ENCODE measurements around the gene NAA15. TPM values are rescaled to one million over a fixed set of nuclear protein-coding genes. Genes with fewer than 3 reads are reported as not detected.
"Not testable (repeated sequence)": the region's sequence is repeated elsewhere in the genome, so short reads cannot be mapped to it uniquely, and the experiment has no call there.

The NAA15 gene
- total and polyA plus RNA-seq, 8 donors: 4.8 to 55.1 (median 19.0) TPM

DNA sequence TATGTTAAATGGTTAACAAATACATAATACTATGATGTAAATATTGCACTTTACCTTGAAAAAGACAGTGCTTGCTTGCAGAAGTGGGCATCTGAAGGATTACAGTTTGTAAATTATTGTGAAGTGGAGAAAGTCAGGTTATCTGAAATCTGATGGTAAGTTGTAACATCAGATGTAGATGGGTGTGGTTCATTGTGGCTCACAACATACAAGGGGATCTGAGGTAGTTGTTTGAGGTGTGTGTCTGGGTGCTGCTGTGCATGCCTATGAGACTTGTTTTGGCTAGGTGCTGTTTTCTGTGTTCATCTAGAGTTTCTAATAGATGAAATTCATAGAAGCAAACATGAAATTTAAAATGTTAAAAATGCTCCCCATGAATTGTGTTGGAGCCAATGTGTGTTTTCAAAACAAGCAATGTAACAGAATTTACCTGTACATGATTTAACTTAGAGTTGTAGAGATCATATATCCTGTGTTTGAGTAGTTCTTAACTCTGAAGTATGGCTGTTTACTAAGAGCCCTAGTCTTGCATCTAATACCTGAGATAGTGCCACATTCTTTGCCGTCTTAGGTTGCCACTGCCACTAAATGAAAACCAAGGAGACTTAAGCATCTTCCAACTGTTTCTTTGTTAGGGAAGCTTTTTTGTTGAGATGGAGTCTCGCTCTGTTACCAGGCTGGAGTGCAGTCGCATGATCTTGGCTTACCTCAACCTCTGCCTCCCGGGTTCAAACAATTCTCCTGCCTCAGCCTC is 12.9 kb downstream of the NAA15 start:
- Histone ChIP-seq H3K9me3 (no peaks in the 10 kb centered on the region), H3K4me1 (peaks cover 11 to 74% (median 36%) of the 10 kb centered on the region in 4 donors), H3K4me3 (no peak overlapping the region), H3K36me3 (no peaks in the 10 kb centered on the region), H3K27ac (no peak overlapping the region), H3K27me3 (no peaks in the 10 kb centered on the region)
- TF ChIP-seq POLR2AphosphoS5 (IDR thresholded peaks at IDR 0.05) (no peak), EP300 (IDR thresholded peaks at IDR 0.05) (no peak), POLR2A (IDR thresholded peaks at IDR 0.05) (no peak)
- TF ChIP-seq, protein P1, sequence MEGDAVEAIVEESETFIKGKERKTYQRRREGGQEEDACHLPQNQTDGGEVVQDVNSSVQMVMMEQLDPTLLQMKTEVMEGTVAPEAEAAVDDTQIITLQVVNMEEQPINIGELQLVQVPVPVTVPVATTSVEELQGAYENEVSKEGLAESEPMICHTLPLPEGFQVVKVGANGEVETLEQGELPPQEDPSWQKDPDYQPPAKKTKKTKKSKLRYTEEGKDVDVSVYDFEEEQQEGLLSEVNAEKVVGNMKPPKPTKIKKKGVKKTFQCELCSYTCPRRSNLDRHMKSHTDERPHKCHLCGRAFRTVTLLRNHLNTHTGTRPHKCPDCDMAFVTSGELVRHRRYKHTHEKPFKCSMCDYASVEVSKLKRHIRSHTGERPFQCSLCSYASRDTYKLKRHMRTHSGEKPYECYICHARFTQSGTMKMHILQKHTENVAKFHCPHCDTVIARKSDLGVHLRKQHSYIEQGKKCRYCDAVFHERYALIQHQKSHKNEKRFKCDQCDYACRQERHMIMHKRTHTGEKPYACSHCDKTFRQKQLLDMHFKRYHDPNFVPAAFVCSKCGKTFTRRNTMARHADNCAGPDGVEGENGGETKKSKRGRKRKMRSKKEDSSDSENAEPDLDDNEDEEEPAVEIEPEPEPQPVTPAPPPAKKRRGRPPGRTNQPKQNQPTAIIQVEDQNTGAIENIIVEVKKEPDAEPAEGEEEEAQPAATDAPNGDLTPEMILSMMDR (IDR thresholded peaks at IDR 0.05): no peak
- WGBS, 5 donors: 76 to 88% (median 85%) methylated on average over 4 of the region's 4 CpGs
- DNase-seq: no peak
- intact Hi-C loops (cut with DNase I; ENCODE audit: low total_unique reads): no loop called here

GRCh38 chr4:139315221-139315675 is 13.9 kb downstream of the NAA15 start:
- intact Hi-C loops (cut with DNase I; ENCODE audit: low total_unique reads): no loop called here
- Histone ChIP-seq H3K9me3 (no peaks in the 10 kb centered on the region), H3K4me3 (no peak overlapping the region), H3K4me1 (peaks cover 11 to 70% (median 41%) of the 10 kb centered on the region in 4 donors), H3K27ac (no peak overlapping the region), H3K36me3 (no peaks in the 10 kb centered on the region), H3K27me3 (no peaks in the 10 kb centered on the region)
- 92 to 95% (median 93%) methylated on average over 13 of the region's 13 CpGs for WGBS, 5 donors
- no peak for TF ChIP-seq EP300 (IDR thresholded peaks at IDR 0.05)
- no peak for TF ChIP-seq POLR2AphosphoS5 (IDR thresholded peaks at IDR 0.05)
- no peak for TF ChIP-seq POLR2A (IDR thresholded peaks at IDR 0.05)
- no peak for DNase-seq

GRCh38 chr4:139316733-139317132 is 15.4 kb downstream of the NAA15 start:
- H3K36me3 ChIP-seq: no peaks in the 10 kb centered on the region
- no peak for DNase-seq
- TF ChIP-seq EP300 (IDR thresholded peaks at IDR 0.05): no peak
- TF ChIP-seq POLR2AphosphoS5 (IDR thresholded peaks at IDR 0.05): no peak
- TF ChIP-seq, protein P1 (IDR thresholded peaks at IDR 0.05): no peak
- no peak for TF ChIP-seq POLR2A (IDR thresholded peaks at IDR 0.05)
- no peak overlapping the region for H3K4me3 ChIP-seq
- intact Hi-C loops (cut with DNase I; ENCODE audit: low total_unique reads): no loop called here
- no peaks in the 10 kb centered on the region for H3K27me3 ChIP-seq
- H3K9me3 ChIP-seq: no peaks in the 10 kb centered on the region
- 91 to 100% (median 95%) methylated on average over 2 of the region's 2 CpGs for WGBS, 5 donors
- peaks cover 9 to 57% (median 34%) of the 10 kb centered on the region in 4 donors for H3K4me1 ChIP-seq
- H3K27ac ChIP-seq: no peak overlapping the region

- peaks cover 9 to 51% (median 29%) of the 10 kb centered on the region in 4 donors for H3K4me1 ChIP-seq
- no peak overlapping the region for H3K27ac ChIP-seq
- TF ChIP-seq POLR2AphosphoS5 (IDR thresholded peaks at IDR 0.05): no peak
- TF ChIP-seq, protein P1 (IDR thresholded peaks at IDR 0.05): no peak
- no peak for TF ChIP-seq EP300 (IDR thresholded peaks at IDR 0.05)
- TF ChIP-seq POLR2A (IDR thresholded peaks at IDR 0.05): no peak
- H3K36me3 ChIP-seq: no peaks in the 10 kb centered on the region
- no peak for DNase-seq
- intact Hi-C loops (cut with DNase I; ENCODE audit: low total_unique reads): no loop called here
- no peak overlapping the region for H3K4me3 ChIP-seq
- no peaks in the 10 kb centered on the region for H3K9me3 ChIP-seq
- no peaks in the 10 kb centered on the region for H3K27me3 ChIP-seq
These were observed 16.3 kb downstream of the NAA15 start for GRCh38 chr4:139317635-139318034.

GRCh38 chr4:139319571-139319970 is 18.3 kb downstream of the NAA15 start:
- Histone ChIP-seq H3K9me3 (no peaks in the 10 kb centered on the region), H3K27me3 (no peaks in the 10 kb centered on the region), H3K27ac (no peak overlapping the region), H3K36me3 (no peaks in the 10 kb centered on the region), H3K4me1 (peaks cover 10 to 46% (median 29%) of the 10 kb centered on the region in 4 donors), H3K4me3 (no peak overlapping the region)
- intact Hi-C loops (cut with DNase I; ENCODE audit: low total_unique reads): no loop called here
- no peak for TF ChIP-seq POLR2AphosphoS5 (IDR thresholded peaks at IDR 0.05)
- TF ChIP-seq, protein P1 (IDR thresholded peaks at IDR 0.05): no peak
- TF ChIP-seq POLR2A (IDR thresholded peaks at IDR 0.05): no peak
- TF ChIP-seq EP300 (IDR thresholded peaks at IDR 0.05): no peak
- DNase-seq: no peak
- 89 to 96% (median 95%) methylated on average over 1 of the region's 1 CpG for WGBS, 5 donors

- H3K36me3 ChIP-seq: not testable (repeated sequence)
These were observed 20.8 kb downstream of the NAA15 start for GRCh38 chr4:139322070-139322469.

GRCh38 chr4:139322541-139322940 is 21.2 kb downstream of the NAA15 start:
- H3K36me3 ChIP-seq; intact Hi-C loops (cut with DNase I; ENCODE audit: low total_unique reads); H3K4me3 ChIP-seq; H3K27me3 ChIP-seq; DNase-seq; H3K27ac ChIP-seq; H3K9me3 ChIP-seq: not testable (repeated sequence)
- peaks cover 7 to 36% (median 23%) of the 10 kb centered on the region in 4 donors for H3K4me1 ChIP-seq
- WGBS, 5 donors: 94 to 98% (median 97%) methylated on average over 6 of the region's 6 CpGs

More at GRCh38 chr4:139322070-139322469, 20.8 kb downstream of the NAA15 start:
- intact Hi-C loops (cut with DNase I; ENCODE audit: low total_unique reads); H3K27me3 ChIP-seq; H3K4me3 ChIP-seq; H3K27ac ChIP-seq; DNase-seq; H3K9me3 ChIP-seq: not testable (repeated sequence)
- 19 to 50% (median 35%) methylated on average over 1 of the region's 1 CpG for WGBS, 5 donors
- peaks cover 7 to 41% (median 23%) of the 10 kb centered on the region in 4 donors for H3K4me1 ChIP-seq

Data from stomach (tissue), 9 donors.